ENCODE data around the gene GPR15.

GRCh38 chr3:98558100-98558827 lies 26.5 kb downstream of the GPR15 start:
- TF ChIP-seq, protein P1, sequence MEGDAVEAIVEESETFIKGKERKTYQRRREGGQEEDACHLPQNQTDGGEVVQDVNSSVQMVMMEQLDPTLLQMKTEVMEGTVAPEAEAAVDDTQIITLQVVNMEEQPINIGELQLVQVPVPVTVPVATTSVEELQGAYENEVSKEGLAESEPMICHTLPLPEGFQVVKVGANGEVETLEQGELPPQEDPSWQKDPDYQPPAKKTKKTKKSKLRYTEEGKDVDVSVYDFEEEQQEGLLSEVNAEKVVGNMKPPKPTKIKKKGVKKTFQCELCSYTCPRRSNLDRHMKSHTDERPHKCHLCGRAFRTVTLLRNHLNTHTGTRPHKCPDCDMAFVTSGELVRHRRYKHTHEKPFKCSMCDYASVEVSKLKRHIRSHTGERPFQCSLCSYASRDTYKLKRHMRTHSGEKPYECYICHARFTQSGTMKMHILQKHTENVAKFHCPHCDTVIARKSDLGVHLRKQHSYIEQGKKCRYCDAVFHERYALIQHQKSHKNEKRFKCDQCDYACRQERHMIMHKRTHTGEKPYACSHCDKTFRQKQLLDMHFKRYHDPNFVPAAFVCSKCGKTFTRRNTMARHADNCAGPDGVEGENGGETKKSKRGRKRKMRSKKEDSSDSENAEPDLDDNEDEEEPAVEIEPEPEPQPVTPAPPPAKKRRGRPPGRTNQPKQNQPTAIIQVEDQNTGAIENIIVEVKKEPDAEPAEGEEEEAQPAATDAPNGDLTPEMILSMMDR (IDR thresholded peaks at IDR 0.05; ENCODE audit: low read length): no peak
- no peak for TF ChIP-seq EZH2 (optimal IDR thresholded peaks at IDR 0.05; ENCODE audit: low read depth, low read length)
- no peak for TF ChIP-seq EZH2phosphoT487 (IDR thresholded peaks at IDR 0.05; ENCODE audit: low read length)

Measured in MM.1S (cell line).